ENCODE data around the gene SYT11. TPM values are rescaled to one million over a fixed set of nuclear protein-coding genes. Genes with fewer than 3 reads are reported as not detected.

The SYT11 gene
- total and polyA plus RNA-seq, 9 of the 15 experiments (the other 6 are each of a cell fraction or from before 2014, with no cell fraction given), result 0.05 to 0.18 (median 0.11) TPM

DNA sequence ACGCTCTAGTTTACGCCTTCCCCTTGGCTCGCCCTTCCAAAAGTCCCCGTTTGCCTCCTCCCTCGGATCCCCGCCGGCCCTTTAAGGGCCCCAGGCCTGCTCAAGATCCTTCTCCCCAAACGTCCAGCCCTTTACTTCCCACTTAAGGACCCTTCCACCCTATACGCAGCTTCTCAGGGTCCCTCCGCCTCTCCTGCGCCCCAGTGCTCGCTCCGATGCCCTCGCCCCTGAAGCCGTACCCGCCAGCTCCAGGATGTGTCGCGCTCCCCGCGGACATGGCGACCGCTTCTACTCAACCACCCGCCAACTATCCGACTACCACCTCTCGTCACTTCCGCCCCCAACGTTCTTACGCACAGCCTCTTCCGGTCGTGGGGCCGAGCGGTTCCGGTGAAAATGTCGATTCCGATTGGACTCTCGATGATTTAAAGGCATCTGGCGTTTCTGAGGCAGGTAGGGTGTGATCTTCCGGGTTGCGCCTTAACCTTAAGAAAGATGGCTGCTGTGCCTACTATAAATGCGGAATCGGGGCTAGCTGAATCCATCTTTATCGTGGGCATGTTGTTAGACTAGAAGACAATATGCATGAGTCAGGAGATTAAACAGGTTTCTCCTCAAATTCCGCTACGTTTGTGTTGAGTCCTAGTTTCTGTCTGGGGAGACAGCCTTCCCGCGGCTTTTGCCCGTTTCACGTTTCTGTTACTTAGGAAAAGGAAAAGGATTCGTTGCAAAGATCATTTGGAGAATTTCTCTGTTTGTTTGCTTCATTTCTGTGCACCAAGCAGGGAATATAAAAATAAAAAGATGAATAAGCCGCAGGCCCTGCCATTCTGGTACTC lies 74.9 kb downstream of the SYT11 start, which contains the start of gene KHDC4 (continued):
- TF ChIP-seq ARID4B (CRISPR knock-in tag; IDR thresholded peaks at IDR 0.05), result peak; percentile 93
- TF ChIP-seq TFAP4 (CRISPR knock-in tag; IDR thresholded peaks at IDR 0.05; ENCODE audit: borderline replicate concordance), result peak; percentile 86
- peak; percentile 66; the same call in 1 of the 2 replicates for TF ChIP-seq ZBTB2 (IDR thresholded peaks at IDR 0.05)
- peak; percentile 61; the same call in 1 of the 2 replicates for TF ChIP-seq ESRRA (IDR thresholded peaks at IDR 0.05; ENCODE audit: borderline replicate concordance, low read depth)
- TF ChIP-seq ETS2 (tag; IDR thresholded peaks at IDR 0.05; ENCODE audit: borderline replicate concordance, poor library complexity, severe bottlenecking), result no peak
- TF ChIP-seq, protein P1, sequence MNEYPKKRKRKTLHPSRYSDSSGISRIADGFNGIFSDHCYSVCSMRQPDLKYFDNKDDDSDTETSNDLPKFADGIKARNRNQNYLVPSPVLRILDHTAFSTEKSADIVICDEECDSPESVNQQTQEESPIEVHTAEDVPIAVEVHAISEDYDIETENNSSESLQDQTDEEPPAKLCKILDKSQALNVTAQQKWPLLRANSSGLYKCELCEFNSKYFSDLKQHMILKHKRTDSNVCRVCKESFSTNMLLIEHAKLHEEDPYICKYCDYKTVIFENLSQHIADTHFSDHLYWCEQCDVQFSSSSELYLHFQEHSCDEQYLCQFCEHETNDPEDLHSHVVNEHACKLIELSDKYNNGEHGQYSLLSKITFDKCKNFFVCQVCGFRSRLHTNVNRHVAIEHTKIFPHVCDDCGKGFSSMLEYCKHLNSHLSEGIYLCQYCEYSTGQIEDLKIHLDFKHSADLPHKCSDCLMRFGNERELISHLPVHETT (CRISPR knock-in tag; conservative IDR thresholded peaks at IDR 0.05 in 1 of 2, IDR thresholded peaks at IDR 0.05 in 1 of 2), result peak in 1 of 2 experiments; percentile 90; a peak in 1 of 4 replicates
- TF ChIP-seq, protein P2, sequence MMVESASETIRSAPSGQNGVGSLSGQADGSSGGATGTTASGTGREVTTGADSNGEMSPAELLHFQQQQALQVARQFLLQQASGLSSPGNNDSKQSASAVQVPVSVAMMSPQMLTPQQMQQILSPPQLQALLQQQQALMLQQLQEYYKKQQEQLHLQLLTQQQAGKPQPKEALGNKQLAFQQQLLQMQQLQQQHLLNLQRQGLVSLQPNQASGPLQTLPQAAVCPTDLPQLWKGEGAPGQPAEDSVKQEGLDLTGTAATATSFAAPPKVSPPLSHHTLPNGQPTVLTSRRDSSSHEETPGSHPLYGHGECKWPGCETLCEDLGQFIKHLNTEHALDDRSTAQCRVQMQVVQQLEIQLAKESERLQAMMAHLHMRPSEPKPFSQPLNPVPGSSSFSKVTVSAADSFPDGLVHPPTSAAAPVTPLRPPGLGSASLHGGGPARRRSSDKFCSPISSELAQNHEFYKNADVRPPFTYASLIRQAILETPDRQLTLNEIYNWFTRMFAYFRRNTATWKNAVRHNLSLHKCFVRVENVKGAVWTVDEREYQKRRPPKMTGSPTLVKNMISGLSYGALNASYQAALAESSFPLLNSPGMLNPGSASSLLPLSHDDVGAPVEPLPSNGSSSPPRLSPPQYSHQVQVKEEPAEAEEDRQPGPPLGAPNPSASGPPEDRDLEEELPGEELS (CRISPR knock-in tag; IDR thresholded peaks at IDR 0.05; ENCODE audit: borderline replicate concordance), result no peak
- peak; percentile 65; the same call in 1 of the 2 replicates for TF ChIP-seq RB1 (IDR thresholded peaks at IDR 0.05; ENCODE audit: low read depth)
- TF ChIP-seq POLR3A (IDR thresholded peaks at IDR 0.05; ENCODE audit: borderline replicate concordance, extremely low read depth, insufficient read depth, insufficient read length), result no peak
- TF ChIP-seq BCOR (IDR thresholded peaks at IDR 0.05), result peak; percentile 26; the same call in 1 of the 2 replicates
